Left colon (tissue), 2 donors: Measurements from ENCODE around the gene SPATS2L. TPM values are rescaled to one million over a fixed set of nuclear protein-coding genes. Genes with fewer than 3 reads are reported as not detected.
"Not testable (repeated sequence)": the region's sequence is repeated elsewhere in the genome, so short reads cannot be mapped to it uniquely, and the experiment has no call there.

ENCODE experiments used
- ATAC-seq: fragments of 200-7000 bp; cut with Tn5 transposase; one replicate; pipeline ENCODE4 v1.9.1; 2020; ENCODE audit warnings: mild to moderate bottlenecking, moderate library complexity
- DNase-seq, 2 donors: peaks; one replicate each; pipeline ENCODE4 v3.0.0-alpha.2; 2020
- intact Hi-C, 2 donors: fragments of 100-400 bp; cut with DNase I in 1 of 2; cut with micrococcal nuclease in 1 of 2; formaldehyde crosslinking; loops; one replicate each; pipeline versions ENCODE4 v1.11.2 to v1.14.0; 2022; cut with DNase I, micrococcal nuclease
- total RNA-seq, 2 donors: library from RNA; stranded (reverse); fragmentation: NEBNext Ultra II Directional; extraction: Animal tissue kit (Norgen Biotek cat#: 25700); gene quantifications; one replicate each; pipeline ENCODE4 v1.2.1, GENCODE V29; 2021
- donor health status: DM: no; HTN: no; CAD: no.
- donor health status: DM: yes; HTN: yes; CAD: no.

Gene SPATS2L
- total RNA-seq, 2 donors from 2014 or later, result 157 to 240 TPM

DNA sequence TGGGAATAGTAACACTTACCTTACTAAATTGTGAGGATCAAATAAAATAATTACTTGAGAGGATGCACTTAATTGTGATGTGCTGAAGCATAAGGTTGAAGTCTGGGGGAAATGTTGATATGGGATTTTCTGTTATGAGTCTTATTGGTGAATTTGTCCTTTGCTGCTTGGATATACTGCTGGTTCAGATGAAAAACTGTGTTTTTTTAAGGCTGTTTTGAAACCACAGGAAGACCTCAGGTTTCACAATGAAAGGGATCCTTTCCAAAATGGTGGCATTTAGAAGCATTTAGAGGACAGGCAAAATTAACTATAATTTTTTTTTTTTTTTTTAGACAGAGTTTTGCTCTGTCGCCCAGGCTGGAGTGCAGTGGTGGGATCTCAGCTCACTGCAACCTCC is 34.9 kb downstream of the SPATS2L start:
- intact Hi-C loops, result no loop called here
- DNase-seq (no peak), ATAC-seq (no peak)

GRCh38 chr2:200342235-200342634 is 35.7 kb downstream of the SPATS2L start:
- ATAC-seq, result no peak
- no peak for DNase-seq
- intact Hi-C loops, result no loop called here

- ATAC-seq, result no peak
- no peak for DNase-seq
- intact Hi-C loops, result no loop called here
Observed at GRCh38 chr2:200342654-200343053, 36.2 kb downstream of the SPATS2L start.

- ATAC-seq, DNase-seq, intact Hi-C loops: not testable (repeated sequence)
Observed at GRCh38 chr2:200344202-200344601, 37.7 kb downstream of the SPATS2L start.

DNA sequence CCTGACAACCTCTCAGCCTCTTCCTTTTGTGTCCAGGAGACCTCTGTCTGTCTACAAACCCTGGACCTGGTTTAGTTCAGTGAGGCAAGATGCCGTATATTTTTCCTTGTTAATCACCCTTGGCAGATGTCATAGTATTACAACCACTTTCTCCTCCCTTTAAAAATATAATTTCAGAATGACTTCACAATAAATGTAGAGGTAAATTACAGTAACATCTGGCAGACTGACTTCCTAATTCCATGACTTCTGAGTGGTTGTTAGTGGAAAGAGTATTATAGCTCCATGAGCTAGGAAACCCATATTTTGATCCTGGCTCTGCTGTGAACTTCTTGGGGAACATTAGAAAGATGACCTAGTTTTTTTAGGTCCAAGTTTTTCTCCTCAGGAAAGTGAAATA is 39.5 kb downstream of the SPATS2L start:
- intact Hi-C loops, result no loop called here

DNA sequence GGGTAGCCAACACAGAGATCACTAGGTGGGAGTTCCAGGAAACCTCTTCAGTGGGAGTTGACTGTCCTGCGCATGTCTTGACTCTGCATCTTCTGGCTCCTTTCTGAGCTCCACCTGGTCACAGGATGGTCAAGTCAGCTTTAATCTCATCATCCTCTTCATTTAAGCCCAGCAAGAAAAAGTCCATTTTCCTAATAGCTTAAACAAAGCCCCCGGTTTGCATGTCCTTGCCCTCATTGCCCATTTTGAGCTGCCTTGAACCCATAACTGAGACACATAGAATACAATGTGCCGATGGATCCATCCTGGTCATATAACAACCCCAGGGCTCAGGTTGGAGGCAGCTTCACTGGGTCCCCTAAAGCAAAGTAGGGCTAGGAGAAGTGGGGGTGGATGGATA is 40.8 kb downstream of the SPATS2L start:
- DNase-seq (no peak), ATAC-seq (no peak)
- intact Hi-C loops, result no loop called here

More for the DNA sequence above, 39.5 kb downstream of the SPATS2L start:
- ATAC-seq, result peak; percentile 78
- DNase-seq, result no peak

DNA sequence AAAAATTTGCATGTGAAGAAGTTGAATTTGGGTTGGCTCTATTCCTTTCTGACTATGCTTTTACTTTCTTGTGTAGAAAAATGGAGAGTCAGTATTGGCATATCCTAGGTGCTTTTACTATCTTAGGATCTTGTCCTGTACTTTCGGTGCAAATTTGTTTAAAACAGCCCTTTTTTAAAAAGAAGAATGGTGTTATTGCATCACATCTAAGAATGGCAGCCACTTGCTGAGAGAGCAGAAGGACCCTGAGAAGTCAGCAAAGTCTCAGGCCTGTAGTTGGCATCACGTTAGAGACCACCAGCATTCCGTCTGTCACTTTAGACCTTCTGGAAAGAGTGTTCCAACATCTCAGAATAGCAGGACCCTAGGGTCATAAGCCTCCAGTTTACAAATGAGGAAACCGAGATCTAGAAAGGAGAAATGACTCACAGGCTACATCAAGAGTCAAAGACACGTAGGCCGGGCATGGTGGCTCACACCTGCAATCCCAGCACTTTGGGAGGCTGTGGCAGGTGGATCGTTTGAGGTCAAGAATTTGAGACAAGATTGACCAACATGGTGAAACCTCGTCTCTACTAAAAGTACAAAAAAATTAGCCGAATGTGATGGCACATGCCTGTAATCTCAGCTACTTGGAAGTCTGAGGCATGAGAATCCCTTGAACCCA is 42.5 kb downstream of the SPATS2L start:
- no peak for ATAC-seq
- DNase-seq, result no peak
- intact Hi-C loops, result no loop called here

- intact Hi-C loops, result no loop called here
- no peak for DNase-seq
- ATAC-seq, result no peak
Observed at GRCh38 chr2:200349868-200350267, 43.4 kb downstream of the SPATS2L start.

DNA sequence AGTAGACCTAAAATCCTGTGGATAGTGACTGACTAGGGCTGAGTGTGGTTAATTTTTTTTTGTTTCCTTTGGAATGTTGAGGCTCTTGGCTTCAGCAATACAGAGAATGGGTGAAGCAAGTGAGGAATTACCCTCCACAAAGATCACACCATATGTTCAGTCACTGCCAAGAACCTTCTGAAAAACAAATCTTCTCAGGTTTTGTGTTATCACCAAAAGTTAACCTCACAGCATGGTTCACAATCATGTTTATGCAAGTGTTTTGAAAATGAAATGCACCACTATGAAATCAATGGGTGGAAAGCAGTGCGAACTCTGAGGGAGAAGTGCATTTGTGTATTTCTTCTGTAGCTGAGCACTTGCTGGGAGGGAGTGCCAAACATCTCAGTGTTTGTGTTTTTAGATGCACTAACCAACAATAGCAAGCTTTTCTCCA is 44.4 kb downstream of the SPATS2L start:
- intact Hi-C loops, result no loop called here
- DNase-seq, result no peak
- ATAC-seq, result no peak

- ATAC-seq, result no peak
- DNase-seq, result no peak
- intact Hi-C loops, result no loop called here
Observed at GRCh38 chr2:200351815-200352214, 45.3 kb downstream of the SPATS2L start.

- intact Hi-C loops, result no loop called here
- no peak for ATAC-seq
- no peak for DNase-seq
Observed at GRCh38 chr2:200352636-200353035, 46.1 kb downstream of the SPATS2L start.

DNA sequence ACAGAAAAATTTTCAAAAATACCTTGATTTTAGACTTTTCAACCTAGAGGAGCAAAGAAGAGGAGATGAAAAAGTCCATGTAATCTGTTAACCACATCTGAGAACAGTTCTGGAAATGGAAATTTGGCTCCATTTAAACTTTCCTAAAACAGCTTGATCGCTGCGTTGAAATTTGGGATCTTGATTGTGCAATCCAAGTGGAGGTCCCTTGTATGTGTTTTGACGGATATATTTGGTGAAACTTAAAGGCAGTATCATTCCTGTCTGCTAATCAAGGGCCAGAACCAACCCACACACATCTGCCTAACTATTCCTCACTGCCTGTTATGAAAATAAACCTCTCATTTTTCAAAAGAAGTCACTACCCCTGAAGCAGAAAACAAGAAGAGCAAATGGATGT is 46.6 kb downstream of the SPATS2L start:
- no peak for ATAC-seq
- no peak for DNase-seq
- intact Hi-C loops, result no loop called here

- ATAC-seq, result no peak
- intact Hi-C loops, result no loop called here
Observed at GRCh38 chr2:200353874-200354273, 47.4 kb downstream of the SPATS2L start.

GRCh38 chr2:200354833-200355751 is 48.6 kb downstream of the SPATS2L start:
- DNase-seq, result no peak
- intact Hi-C loops, result no loop called here
- peak; percentile 86 for ATAC-seq

More at GRCh38 chr2:200353874-200354273, 47.4 kb downstream of the SPATS2L start:
- DNase-seq, result no peak

- DNase-seq (no peak), ATAC-seq (no peak)
- intact Hi-C loops, result no loop called here
Observed at GRCh38 chr2:200356321-200356720, 49.8 kb downstream of the SPATS2L start.

DNA sequence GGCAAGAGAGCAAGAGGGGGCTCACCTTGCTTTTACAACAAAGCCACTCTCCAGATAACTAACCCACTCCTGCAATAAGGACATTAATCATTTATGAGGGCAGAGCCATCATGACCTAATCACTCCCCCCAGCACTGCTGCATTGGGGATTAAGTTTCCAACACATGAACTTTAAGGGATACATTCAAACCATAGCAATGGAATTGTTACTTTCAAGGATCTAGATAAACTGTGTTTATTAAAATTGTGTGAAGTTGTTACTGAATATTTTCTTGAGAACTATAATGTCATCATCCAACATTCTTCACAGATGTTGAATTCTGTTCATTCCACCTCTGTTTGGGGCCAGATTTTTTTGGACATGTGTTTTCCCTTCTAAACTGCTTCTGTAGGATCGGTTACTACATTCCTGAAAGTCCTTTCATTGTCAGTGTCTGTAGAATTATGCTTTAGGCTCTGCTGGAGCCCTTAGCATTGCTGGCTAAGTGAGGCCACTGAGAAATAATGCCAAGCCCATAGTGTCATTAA is 50.4 kb downstream of the SPATS2L start:
- ATAC-seq (no peak), DNase-seq (no peak)
- intact Hi-C loops, result no loop called here

GRCh38 chr2:200357845-200358244 is 51.4 kb downstream of the SPATS2L start:
- no peak for DNase-seq
- ATAC-seq, result no peak
- intact Hi-C loops, result no loop called here

DNA sequence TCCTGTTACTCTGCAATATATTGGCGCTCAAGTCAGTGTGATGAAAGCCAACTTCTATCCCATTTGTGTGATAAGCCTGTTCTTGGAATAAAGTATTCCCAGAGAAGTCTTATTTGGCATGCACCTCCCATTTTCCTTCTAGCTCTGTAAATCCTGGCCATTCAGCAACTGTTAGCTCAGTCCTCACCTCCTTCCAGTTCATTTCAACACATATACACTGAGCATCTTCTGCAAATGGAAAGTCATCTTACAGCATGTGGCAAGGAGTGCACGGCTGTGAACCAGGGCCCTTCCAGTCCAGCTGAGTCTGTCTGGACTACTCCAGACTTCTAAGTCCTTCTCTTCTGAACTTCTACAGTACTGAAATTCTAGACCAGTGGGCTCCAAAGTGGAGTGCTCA is 53.1 kb downstream of the SPATS2L start:
- ATAC-seq (no peak), DNase-seq (no peak)
- intact Hi-C loops, result no loop called here

GRCh38 chr2:200360364-200360763 is 53.9 kb downstream of the SPATS2L start:
- intact Hi-C loops, result no loop called here
- ATAC-seq, result no peak
- DNase-seq, result no peak
